HCT116 (cell line): ENCODE data around the gene OR1L8. TPM values are rescaled to one million over a fixed set of nuclear protein-coding genes. Genes with fewer than 3 reads are reported as not detected.

Source experiments
- ATAC-seq: fragments of 200-7000 bp; cut with Tn5 transposase; 2 replicates; pipeline ENCODE4 v1.9.1; 2020; ENCODE audit warnings: mild to moderate bottlenecking, moderate library complexity
- BruUV-seq: library from RNA; stranded (reverse); fragments of 400-500 nt; replicated peaks from 2 replicates; lab custom pipeline; 2021; lab: Mats Ljungman, UMichigan
- CTCF ChIA-PET: fragments of 300-600 bp; sonication (Branson Sonifier 250); formaldehyde crosslinking; loops from one replicate; lab custom pipeline; 2021; ENCODE audit warnings: antibody characterized with exemption; lab: Charles Lee
- POLR2A ChIA-PET: fragments of 300-600, 350-600 bp; sonication (Branson Sonifier 250); formaldehyde crosslinking; loops from one replicate; lab custom pipeline; 2021; ENCODE audit warnings: antibody characterized with exemption; lab: Charles Lee
- RAD21 ChIA-PET, 2 experiments: fragments of 300-600 bp; sonication (Branson Sonifier 250); formaldehyde crosslinking; loops; one replicate each; lab custom pipeline; 2023; ENCODE audit warnings: low total read pairs in 2 of 2; ENCODE audit not compliant: uncharacterized antibody in 2 of 2, unreplicated experiment in 2 of 2, low non-redundant PET in 1 of 2; lab: Charles Lee
- DNase-seq: peaks from one replicate; pipeline ENCODE4 v3.0.0-alpha.2; 2010; ENCODE audit warnings: low read depth, low spot score
- H2AFZ ChIP-seq: fragments of 200-600 bp; shearing (Covaris generic), sonication (generic); 2 replicates; pipeline ENCODE4 v1.6.1; 2017; ENCODE audit warnings: low read depth, mixed run types, mixed read lengths, antibody characterized with exemption, low read length; ENCODE audit not compliant: poor library complexity, severe bottlenecking
- H3K27ac ChIP-seq: 2 replicates; pipeline ENCODE4 v1.5.1; 2012; ENCODE audit warnings: low read depth, low read length
- H3K27me3 ChIP-seq: fragments of 200-600 bp; sonication (generic); 2 replicates; pipeline ENCODE4 v1.6.1; 2016; ENCODE audit warnings: mixed run types, low read length, mixed read lengths; ENCODE audit not compliant: insufficient read depth
- H3K36me3 ChIP-seq, 2 experiments: fragments of 200-500 bp in 1 of 2; fragments of 200-600 bp in 1 of 2; sonication (Bioruptor generic) in 1 of 2; sonication (generic) in 1 of 2; 2 replicates each; pipeline versions ENCODE4 v1.5.1 to v1.6.1; 2014 to 2016; ENCODE audit warnings: low read length in 2 of 2, inconsistent platforms in 1 of 2, mixed read lengths in 1 of 2, mixed run types in 1 of 2; ENCODE audit not compliant: insufficient read depth in 2 of 2, control insufficient read depth in 1 of 2
- H3K4me1 ChIP-seq, 2 experiments: fragments of 200-600 bp in 1 of 2; sonication (generic) in 1 of 2; 2 replicates each; pipeline versions ENCODE4 v1.5.1 to v1.6.1; 2012 to 2017; ENCODE audit warnings: low read length in 2 of 2, inconsistent platforms in 1 of 2, mild to moderate bottlenecking in 1 of 2, mixed read lengths in 1 of 2, mixed run types in 1 of 2, moderate library complexity in 1 of 2; ENCODE audit not compliant: insufficient read depth in 2 of 2, control insufficient read depth in 1 of 2
- H3K4me2 ChIP-seq: fragments of 200-600 bp; sonication (generic); 2 replicates; pipeline ENCODE4 v1.6.1; 2017; ENCODE audit warnings: mixed run types, low read length, mixed read lengths
- H3K4me3 ChIP-seq, 2 experiments: fragments of 200-600 bp in 1 of 2; sonication (generic) in 1 of 2; replicated peaks in 1 of 2; 2 replicates each; pipeline ENCODE4 v1.5.1; 2011 to 2016; ENCODE audit warnings: low read length in 2 of 2, control low read depth in 1 of 2, low read depth in 1 of 2, mild to moderate bottlenecking in 1 of 2, mixed read lengths in 1 of 2, mixed run types in 1 of 2
- H3K79me2 ChIP-seq: fragments of 200-600 bp; sonication (generic); 2 replicates; pipeline ENCODE4 v1.6.1; 2017; ENCODE audit warnings: mild to moderate bottlenecking, mixed run types, low read length, moderate library complexity, mixed read lengths; ENCODE audit not compliant: insufficient read depth
- H3K9ac ChIP-seq: fragments of 200-600 bp; sonication (generic); 2 replicates; pipeline ENCODE4 v1.6.1; 2016; ENCODE audit warnings: low read length, mixed read lengths
- H3K9me2 ChIP-seq: fragments of 200-600 bp; sonication (generic), shearing (Covaris generic); 2 replicates; pipeline ENCODE4 v1.6.1; 2017; ENCODE audit warnings: mixed run types, mild to moderate bottlenecking, moderate library complexity; ENCODE audit not compliant: insufficient read depth
- H3K9me3 ChIP-seq, 2 experiments: fragments of 200-500 bp in 1 of 2; fragments of 200-600 bp in 1 of 2; sonication (Bioruptor generic) in 1 of 2; sonication (generic) in 1 of 2; 2 replicates each; pipeline ENCODE4 v1.6.1; 2014 to 2017; ENCODE audit warnings: low read length in 2 of 2, mixed read lengths in 2 of 2, inconsistent platforms in 1 of 2, low read depth in 1 of 2, mild to moderate bottlenecking in 1 of 2, mixed run types in 1 of 2, moderate library complexity in 1 of 2; ENCODE audit not compliant: control insufficient read depth in 1 of 2, insufficient read depth in 1 of 2
- H4K20me1 ChIP-seq: fragments of 200-600 bp; sonication (generic), shearing (Covaris generic); 2 replicates; pipeline ENCODE4 v1.6.1; 2017; ENCODE audit warnings: mixed run types, mild to moderate bottlenecking, moderate library complexity; ENCODE audit not compliant: insufficient read depth
- ATF3 ChIP-seq: IDR thresholded peaks from 2 replicates; pipeline ENCODE4 v1.6.1; 2012
- CEBPB ChIP-seq: IDR thresholded peaks from 2 replicates; pipeline ENCODE4 v1.6.1; 2012; ENCODE audit warnings: low read depth
- EGR1 ChIP-seq: IDR thresholded peaks from 2 replicates; pipeline ENCODE4 v1.6.1; 2012; ENCODE audit warnings: low read depth
- FOSL1 ChIP-seq: IDR thresholded peaks from 2 replicates; pipeline ENCODE4 v1.6.1; 2012; ENCODE audit warnings: low read depth
- MAX ChIP-seq: IDR thresholded peaks from 2 replicates; pipeline ENCODE4 v1.6.1; 2012
- POLR2A ChIP-seq: IDR thresholded peaks from 2 replicates; pipeline ENCODE4 v1.7.0; 2011; ENCODE audit warnings: borderline replicate concordance; ENCODE audit not compliant: insufficient read depth, insufficient read length; ENCODE audit errors: extremely low read depth
- RAD21 ChIP-seq: IDR thresholded peaks from 2 replicates; pipeline ENCODE4 v1.6.1; 2012; ENCODE audit warnings: low read depth, mild to moderate bottlenecking
- REST ChIP-seq: IDR thresholded peaks from 2 replicates; pipeline ENCODE4 v1.6.1; 2012; ENCODE audit warnings: low read depth
- SIN3A ChIP-seq: IDR thresholded peaks from 2 replicates; pipeline ENCODE4 v1.6.1; 2012; ENCODE audit warnings: low read depth
- SP1 ChIP-seq: IDR thresholded peaks from 2 replicates; pipeline ENCODE4 v1.6.1; 2012; ENCODE audit warnings: low read depth
- TCF7L2 ChIP-seq: IDR thresholded peaks from 2 replicates; pipeline ENCODE4 v1.7.0; 2011; ENCODE audit warnings: borderline replicate concordance, inconsistent platforms; ENCODE audit not compliant: insufficient read depth, insufficient read length; ENCODE audit errors: extremely low read depth
- YY1 ChIP-seq: IDR thresholded peaks from 2 replicates; pipeline ENCODE4 v1.6.1; 2011; ENCODE audit warnings: low read length, low read depth, moderate library complexity, mild to moderate bottlenecking; ENCODE audit not compliant: insufficient replicate concordance; ENCODE audit errors: extremely low read depth
- ZBTB33 ChIP-seq: IDR thresholded peaks from 2 replicates; pipeline ENCODE4 v1.6.1; 2011; ENCODE audit warnings: mild to moderate bottlenecking, low read length, moderate library complexity; ENCODE audit not compliant: insufficient replicate concordance; ENCODE audit errors: extremely low read depth
- ZFX ChIP-seq: fragments of 450-650 bp; IDR thresholded peaks from 2 replicates; pipeline ENCODE4 v1.6.1; 2017
- intact Hi-C: fragments of 100-400 bp; cut with micrococcal nuclease; formaldehyde crosslinking; loops from 2 replicates; pipeline ENCODE4 v1.10.0; 2022
- total RNA-seq: library from RNA; stranded (reverse); gene quantifications from one replicate; pipeline ENCODE4 v1.2.1, GENCODE V29; 2021; ENCODE audit not compliant: unreplicated experiment

Gene OR1L8
- total RNA-seq, 1 experiment from 2014 or later = not detected

GRCh38 chr9:122526602-122527001 is 56.6 kb downstream of the OR1L8 start:
- BruUV-seq = no TSS peak
- ATAC-seq = no peak
- RAD21 ChIA-PET = no interaction called here

More at GRCh38 chr9:122526602-122527001, 56.6 kb downstream of the OR1L8 start:
- no peaks in the 10 kb centered on the region for H3K4me1 ChIP-seq
- intact Hi-C loops = no loop called here
- no peak for TF ChIP-seq YY1
- TF ChIP-seq SP1 = no peak
- TF ChIP-seq EGR1 = no peak
- no peak for TF ChIP-seq REST
- TF ChIP-seq POLR2A = no peak
- TF ChIP-seq ZBTB33 = no peak
- TF ChIP-seq FOSL1 = no peak
- no peak for TF ChIP-seq TCF7L2
- no peak for TF ChIP-seq ZFX
- no peak for TF ChIP-seq ATF3
- TF ChIP-seq SIN3A = no peak
- no peak for TF ChIP-seq RAD21
- no peak for TF ChIP-seq CEBPB
- no peak for TF ChIP-seq MAX
- H3K9me2 ChIP-seq = no peaks in the 10 kb centered on the region
- no peak overlapping the region for H3K4me3 ChIP-seq
- H3K9me3 ChIP-seq = no peaks in the 10 kb centered on the region
- ChIA-PET CTCF (no interaction called here), POLR2A (no interaction called here)
- no peak for DNase-seq
- no peak overlapping the region for H3K27ac ChIP-seq
- H2AFZ ChIP-seq = no peak overlapping the region
- no peak overlapping the region for H3K4me2 ChIP-seq
- no peaks in the 10 kb centered on the region for H3K36me3 ChIP-seq
- H3K79me2 ChIP-seq = no peaks in the 10 kb centered on the region
- H4K20me1 ChIP-seq = no peaks in the 10 kb centered on the region
- peaks cover 24% of the 10 kb centered on the region; the same call in 1 of the 2 replicates for H3K27me3 ChIP-seq
- no peak overlapping the region for H3K9ac ChIP-seq
